HG02759 (cell line): ENCODE measurements around the gene SRD5A1.

Experiments
- ATAC-seq: cut with Tn5 transposase; IDR thresholded peaks from one replicate; pipeline ENCODE4 v1.9.1; 2021; ENCODE audit warnings: mild to moderate bottlenecking, moderate library complexity; ENCODE audit not compliant: unreplicated experiment

Gene SRD5A1

GRCh38 chr5:6681682-6682081 is 48.4 kb downstream of the SRD5A1 start:
- ATAC-seq: no peak

- no peak for ATAC-seq
Observed at GRCh38 chr5:6682239-6682638, 49.0 kb downstream of the SRD5A1 start.

GRCh38 chr5:6683241-6683640 is 50.0 kb downstream of the SRD5A1 start:
- no peak for ATAC-seq

GRCh38 chr5:6684075-6684474 is 50.8 kb downstream of the SRD5A1 start:
- ATAC-seq: no peak

- no peak for ATAC-seq
Observed at GRCh38 chr5:6686501-6686900, 53.3 kb downstream of the SRD5A1 start.

GRCh38 chr5:6686915-6687409 is 53.7 kb downstream of the SRD5A1 start:
- no peak for ATAC-seq

GRCh38 chr5:6687505-6687904 is 54.3 kb downstream of the SRD5A1 start:
- no peak for ATAC-seq

- ATAC-seq: no peak
Observed at GRCh38 chr5:6692906-6693305, 59.7 kb downstream of the SRD5A1 start.

- ATAC-seq: no peak
Observed at GRCh38 chr5:6698696-6699095, 65.5 kb downstream of the SRD5A1 start.

- ATAC-seq: no peak
Observed at GRCh38 chr5:6699357-6699756, 66.1 kb downstream of the SRD5A1 start.

GRCh38 chr5:6700074-6700684 is 66.9 kb downstream of the SRD5A1 start:
- no peak for ATAC-seq

GRCh38 chr5:6700685-6701355 is 67.6 kb downstream of the SRD5A1 start:
- no peak for ATAC-seq

GRCh38 chr5:6701491-6701890 is 68.3 kb downstream of the SRD5A1 start:
- ATAC-seq: no peak

GRCh38 chr5:6702633-6703032 is 69.4 kb downstream of the SRD5A1 start:
- ATAC-seq: no peak

- no peak for ATAC-seq
Observed at GRCh38 chr5:6703806-6704205, 70.6 kb downstream of the SRD5A1 start.

- ATAC-seq: no peak
Observed at GRCh38 chr5:6704361-6704851, 71.2 kb downstream of the SRD5A1 start.

- ATAC-seq: peak; percentile 72
Observed at GRCh38 chr5:6705088-6705487, 71.8 kb downstream of the SRD5A1 start.

GRCh38 chr5:6705959-6706358 is 72.7 kb downstream of the SRD5A1 start:
- ATAC-seq: no peak

- no peak for ATAC-seq
Observed at GRCh38 chr5:6707852-6708251, 74.6 kb downstream of the SRD5A1 start.

- peak; percentile 6 for ATAC-seq
Observed at GRCh38 chr5:6708814-6709213, 75.6 kb downstream of the SRD5A1 start.

- no peak for ATAC-seq
Observed at GRCh38 chr5:6710070-6710469, 76.8 kb downstream of the SRD5A1 start.

- ATAC-seq: no peak
Observed at GRCh38 chr5:6710551-6711318, 77.5 kb downstream of the SRD5A1 start.
